Activated CD4-positive, alpha-beta T cell treated with anti-CD3 and anti-CD28 coated beads for 48 hours (primary cell): ENCODE results near the gene FBXO22.
A peak's percentile ranks its signal among the peaks of the same experiment; 100 is the strongest.
"Not testable (repeated sequence)": the region's sequence is repeated elsewhere in the genome, so short reads cannot be mapped to it uniquely, and the experiment has no call there.

Source experiments
- DNase-seq: peaks from one replicate; pipeline ENCODE4 v3.0.0-alpha.2; 2020

FBXO22 gene

DNA sequence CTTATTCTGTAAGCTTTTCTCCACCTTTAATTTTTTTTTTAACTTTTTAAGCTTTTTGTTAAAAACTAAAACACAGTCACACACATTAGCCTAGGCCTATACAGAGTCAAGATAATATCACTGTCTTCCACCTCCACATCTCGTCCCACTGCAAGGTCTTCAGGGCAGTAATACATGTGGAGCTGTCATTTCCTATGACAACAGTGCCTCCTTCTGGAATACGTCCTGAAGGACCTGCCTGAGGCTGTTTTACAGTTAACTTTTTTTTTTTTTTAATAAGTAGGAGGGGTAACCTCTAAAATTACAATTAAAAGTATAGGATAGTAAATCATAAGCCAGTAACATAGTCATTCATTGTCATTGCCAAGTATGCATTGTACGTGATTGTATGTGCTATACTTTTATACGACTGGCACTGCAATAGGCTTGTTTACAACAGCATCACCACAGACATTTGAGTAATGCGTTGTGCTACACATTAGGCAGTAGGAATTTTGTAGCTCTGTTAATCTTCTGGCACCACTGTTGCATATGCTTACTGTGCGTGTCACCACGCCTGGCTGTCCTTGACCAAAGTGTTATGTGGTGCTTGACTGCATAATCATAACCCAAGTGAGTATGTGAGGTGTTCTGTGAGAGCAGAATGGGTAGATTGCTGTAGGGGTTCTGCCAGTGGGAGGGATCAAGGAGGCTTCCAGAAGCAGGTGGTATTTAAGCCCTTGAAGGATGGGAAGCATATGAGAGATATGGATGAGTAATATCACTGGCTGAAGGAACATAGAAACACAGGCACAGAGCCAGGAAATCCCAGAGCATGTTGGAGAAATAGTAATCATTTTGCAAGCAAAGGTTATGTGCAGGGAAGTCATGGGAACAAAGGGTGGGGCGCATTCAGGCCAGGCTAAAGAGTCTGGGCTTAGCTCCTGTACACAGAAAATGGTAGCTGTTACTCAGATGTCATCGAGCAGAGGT, 18.3 kb downstream of the FBXO22 start:
- DNase-seq: peak; percentile 13

DNA sequence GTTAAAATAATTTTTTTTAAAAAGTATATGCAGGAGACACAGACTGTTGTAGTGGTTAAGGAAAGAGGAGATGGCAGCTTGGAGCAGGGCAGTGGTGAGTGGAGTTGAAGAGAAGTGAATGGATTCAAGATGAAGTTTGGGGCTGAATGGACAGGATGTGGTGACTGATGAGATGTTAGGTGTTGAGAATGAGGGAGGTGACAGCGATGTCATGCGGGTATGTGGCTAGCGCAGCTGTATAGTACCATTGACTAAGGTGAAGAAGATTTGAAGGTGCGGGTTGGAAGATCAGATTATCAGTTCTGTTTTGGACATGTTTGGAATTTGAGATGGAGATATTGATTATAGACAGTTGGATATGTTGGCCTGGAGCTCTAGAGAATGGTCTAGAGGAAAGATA, 20.1 kb downstream of the FBXO22 start:
- DNase-seq: peak; percentile 18

DNA sequence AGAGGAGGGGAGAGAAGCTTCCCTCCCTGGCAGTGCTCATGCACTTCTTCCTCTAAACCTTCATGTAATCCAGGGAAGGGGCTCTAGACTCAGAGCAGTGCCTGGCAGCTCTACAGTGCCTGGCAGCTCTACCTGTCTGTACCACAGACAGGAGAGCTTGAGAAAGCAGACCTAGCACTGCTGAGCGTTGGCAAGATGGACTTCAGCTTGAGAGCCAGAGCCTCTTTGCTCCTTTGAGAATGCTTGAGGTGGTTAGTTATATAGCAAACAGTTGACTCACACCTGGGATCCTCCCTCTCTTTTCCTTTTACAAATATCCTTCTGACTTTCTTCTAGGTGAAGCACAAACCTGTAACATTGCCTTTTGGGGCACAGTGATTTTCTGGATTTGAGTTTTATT, 20.9 kb downstream of the FBXO22 start:
- no peak for DNase-seq

DNA sequence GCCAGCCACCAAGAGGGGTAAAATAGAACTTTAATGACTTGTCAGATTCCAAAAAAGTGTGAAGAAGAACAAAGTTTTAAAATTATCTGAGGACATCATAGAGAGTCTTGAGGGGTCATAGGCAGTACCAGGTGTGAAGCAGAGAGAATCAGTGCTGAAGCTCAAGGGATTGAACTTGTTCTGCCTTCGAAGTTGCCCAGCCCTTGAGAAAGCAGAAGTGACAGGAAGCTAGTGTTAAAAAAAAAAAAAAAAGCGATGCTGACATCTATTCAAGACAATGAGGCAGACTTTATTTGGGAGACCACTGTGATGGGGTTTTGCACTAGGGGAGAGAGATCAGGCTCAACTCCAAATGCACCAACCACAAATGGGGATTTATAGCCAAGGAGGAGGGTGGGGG, 21.8 kb downstream of the FBXO22 start:
- no peak for DNase-seq

DNA sequence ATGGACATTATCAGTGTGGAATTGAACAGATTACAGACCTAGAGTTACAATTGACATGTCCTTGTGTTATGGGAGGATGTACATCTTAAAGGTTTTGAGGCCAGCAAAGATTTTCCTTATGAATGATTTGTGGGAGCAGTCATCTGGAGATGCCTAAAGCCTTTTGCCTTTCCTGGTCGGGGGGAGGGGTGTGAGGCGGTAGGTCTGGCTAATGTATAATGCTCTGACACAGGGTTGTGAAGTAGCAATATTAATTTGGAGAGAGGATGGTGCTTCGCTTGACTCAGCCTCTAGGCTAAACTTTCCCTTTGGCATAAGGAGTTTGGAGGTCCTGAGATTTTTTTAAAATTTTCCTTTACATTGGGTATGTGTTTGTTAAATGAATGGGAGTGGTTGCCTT, 23.3 kb downstream of the FBXO22 start:
- no peak for DNase-seq

DNA sequence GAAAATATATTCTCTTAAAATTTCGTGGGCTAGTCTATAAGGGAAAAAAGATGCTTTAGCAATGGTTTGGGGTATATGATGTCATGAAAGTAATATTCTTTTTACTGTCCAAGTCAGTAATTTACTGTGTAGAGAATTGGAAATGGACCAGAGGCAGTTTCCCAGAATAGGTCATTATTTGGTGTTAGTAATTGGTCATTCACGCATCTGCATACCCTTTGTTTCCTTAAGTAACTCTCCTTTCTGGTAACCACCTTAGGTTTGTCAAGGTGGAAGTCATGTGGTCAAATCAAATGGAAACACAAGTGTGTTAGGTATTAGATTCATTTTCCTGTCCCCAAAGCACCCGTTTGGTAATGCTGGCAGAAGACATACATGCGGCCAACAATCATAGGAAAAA, 23.9 kb downstream of the FBXO22 start:
- no peak for DNase-seq

DNA sequence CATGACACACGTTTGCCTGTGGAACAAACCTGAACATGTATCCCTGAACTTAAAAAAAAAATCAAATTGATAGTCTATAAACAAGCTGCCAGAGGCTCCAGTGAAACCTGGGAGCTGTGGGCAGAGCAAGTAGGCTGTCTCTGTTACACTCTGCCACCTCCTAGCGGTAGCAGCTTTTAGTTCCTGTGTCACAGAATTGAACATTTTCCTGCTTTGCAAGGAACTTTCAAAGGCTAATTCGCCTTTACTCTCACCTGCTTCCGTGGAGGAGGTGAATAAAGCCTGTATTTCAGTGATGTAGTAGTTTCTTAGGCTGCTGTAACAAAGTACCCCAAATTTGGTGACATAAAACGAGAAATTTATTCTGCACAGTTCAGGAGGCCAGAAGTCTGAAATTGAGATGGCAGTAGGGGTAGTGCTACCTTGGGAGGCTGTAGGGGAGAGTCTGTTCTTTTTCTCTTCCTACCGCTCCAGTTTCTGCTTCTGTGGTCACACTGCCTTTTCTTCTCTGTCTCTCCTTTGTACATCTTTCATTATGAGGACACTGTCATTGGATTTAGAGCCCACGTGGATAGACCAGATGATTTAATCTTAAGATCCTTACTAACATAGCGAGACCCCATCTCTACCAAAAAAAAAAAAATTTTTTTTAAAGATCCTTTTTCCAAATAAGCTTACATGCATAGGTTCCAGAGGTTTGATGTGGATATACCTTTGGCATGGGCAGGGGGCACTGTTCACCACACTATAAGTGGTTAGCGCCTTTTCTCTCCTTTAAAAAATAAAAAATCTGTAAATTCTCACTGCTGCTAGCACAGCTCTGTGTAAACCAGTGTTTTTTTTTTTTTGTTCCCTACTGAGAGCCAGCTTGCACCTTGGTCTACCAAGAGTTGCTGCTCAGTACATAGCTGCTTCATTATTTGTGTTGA, 25.3 kb downstream of the FBXO22 start:
- peak; percentile 8 for DNase-seq

DNA sequence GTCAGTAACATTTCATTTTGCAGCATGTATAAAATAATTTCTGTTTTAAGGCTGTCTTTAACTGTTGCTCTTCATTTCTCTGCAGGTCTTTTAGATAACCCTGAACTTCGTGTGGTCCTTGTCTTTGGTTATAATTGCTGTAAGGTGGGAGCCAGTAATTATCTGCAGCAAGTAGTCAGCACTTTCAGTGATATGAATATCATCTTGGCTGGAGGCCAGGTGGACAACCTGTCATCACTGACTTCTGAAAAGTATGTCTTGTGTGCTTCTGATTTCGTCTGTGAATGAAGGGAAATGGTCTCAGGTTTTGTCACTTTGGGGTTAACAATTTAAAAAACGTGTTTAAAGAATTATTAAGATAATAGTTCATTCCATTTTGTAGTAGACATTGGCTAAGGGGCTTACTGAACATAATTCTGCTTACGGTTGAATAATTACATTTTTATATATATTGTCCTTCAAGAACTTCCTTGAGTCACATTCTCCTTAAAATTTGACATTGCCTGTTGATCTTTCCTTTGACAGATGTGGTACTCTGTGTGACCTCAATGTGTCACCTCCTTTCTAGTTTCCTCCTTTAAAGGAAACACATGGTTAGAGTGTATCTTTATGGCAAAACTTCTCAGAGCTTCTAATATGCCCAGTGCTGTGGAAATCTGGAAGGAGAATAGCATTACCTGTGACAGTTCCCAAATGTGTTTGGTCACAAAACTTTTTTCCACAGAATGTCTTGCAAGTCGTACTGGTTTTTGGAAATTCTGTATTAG, 26.3 kb downstream of the FBXO22 start:
- no peak for DNase-seq

DNA sequence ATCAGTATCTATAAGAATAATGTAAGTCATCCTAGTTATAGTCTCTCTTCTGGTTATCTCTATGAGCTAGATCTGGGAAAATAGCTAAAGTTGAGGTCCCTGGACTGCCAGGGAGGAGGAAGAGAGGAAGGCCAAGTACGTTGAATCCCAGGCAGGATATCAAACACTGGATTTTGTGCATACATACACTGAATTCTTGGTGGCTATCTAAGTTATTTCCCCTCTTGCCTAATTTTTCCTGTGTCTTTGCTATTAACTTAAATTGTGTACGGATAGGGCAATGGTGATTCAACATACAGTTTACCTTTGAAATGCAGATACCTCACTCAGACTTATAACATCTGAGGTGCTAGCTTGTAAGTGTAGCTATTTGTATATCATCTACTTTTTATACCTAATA, 27.2 kb downstream of the FBXO22 start:
- DNase-seq: no peak

DNA sequence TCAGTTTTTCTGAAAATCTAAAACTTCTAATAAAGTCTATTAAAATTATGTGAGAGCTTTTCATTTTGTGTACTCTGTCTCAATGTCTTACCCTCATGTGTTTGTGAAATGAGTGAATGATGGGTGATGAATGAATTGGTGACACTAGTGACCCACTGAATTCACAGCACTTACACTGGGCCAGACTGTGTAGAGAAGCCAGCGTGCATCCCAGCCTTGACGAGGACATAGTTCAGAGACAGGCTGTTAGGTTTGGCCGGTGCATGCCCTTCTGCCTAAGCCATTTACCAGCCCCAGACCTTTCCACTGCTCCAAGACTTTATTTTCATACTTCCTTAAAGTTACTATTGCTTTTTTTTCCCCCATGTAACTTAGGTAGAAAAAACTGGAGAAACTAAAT, 38.8 kb downstream of the FBXO22 start:
- no peak for DNase-seq

DNA sequence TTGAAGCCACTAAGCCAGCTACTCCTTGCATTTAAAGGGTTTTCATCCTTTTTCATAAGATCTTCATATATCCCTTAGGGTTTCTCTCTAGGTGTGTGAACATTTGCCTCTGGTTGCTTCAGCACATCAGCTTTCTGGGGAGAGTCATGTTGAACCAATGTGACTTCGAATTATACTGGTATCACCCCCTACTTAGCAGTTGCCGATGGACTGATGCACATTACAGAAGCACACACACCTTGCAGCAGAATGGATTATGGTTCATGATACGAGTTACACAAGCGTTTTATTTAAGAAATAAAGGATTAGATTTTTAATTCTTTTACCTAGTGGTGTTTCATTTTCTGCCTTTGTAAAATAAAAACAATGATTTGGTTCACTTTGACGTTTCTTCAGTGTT, 39.6 kb downstream of the FBXO22 start:
- no peak for DNase-seq

DNA sequence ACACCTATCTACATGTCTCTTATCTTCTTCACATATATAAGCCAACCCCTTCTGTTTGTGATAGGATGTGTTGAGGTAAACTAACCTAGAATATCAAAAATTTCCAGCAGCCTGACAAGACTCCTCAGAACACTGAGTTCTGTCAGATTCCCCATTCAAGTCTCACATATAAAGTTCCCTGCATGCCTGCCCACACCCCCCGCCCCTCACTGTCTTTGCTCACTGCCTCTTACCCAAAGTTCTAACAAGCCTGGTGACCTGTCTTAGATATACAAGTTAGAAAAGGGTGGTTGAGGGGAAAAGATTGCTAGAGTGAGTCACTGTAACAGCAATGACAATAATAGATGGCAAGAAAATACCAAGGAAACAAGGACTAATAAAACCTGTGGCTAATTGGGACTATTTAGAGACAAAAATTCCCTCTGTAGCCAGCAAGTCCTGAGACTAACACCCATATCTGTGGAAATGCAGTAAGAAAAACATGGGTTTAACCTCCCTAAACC, 40.1 kb downstream of the FBXO22 start:
- no peak for DNase-seq

DNA sequence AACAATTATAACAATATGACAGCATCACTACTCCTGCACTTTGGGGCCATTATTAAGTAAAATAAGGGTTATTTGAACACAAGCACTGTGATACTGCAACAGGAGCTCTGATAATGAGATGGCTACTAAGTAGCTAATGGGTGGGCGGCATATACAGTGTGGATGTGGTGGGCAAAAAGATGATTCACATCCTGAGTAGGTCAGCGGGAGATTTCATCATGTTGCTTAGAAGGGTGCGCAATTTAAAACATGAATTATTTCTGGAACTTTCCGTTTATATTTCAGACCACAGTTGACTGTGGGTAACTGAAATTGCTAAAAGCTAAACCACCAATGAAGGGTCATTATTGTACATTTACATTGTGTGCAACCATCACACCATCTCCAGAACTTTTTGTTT, 42.3 kb downstream of the FBXO22 start:
- no peak for DNase-seq

DNA sequence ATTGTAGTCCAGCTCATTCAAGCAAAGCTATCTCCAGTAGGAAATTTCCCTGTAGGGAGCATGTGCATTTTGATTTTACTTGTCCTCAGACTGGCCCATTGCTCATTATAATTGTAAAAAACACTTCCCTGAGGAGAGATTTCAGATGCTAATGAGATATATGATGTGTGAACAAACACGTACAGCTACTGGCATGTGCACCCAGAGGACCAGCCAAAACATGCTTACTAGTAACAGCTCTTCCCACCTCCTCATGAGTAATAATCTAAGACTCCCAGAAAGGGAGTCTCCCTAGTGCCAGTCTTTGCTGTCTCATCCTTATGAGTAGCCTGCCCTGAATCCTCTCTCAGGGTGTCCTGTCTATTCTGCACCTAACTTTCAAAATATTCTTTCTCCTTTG, 43.4 kb downstream of the FBXO22 start:
- DNase-seq: no peak

DNA sequence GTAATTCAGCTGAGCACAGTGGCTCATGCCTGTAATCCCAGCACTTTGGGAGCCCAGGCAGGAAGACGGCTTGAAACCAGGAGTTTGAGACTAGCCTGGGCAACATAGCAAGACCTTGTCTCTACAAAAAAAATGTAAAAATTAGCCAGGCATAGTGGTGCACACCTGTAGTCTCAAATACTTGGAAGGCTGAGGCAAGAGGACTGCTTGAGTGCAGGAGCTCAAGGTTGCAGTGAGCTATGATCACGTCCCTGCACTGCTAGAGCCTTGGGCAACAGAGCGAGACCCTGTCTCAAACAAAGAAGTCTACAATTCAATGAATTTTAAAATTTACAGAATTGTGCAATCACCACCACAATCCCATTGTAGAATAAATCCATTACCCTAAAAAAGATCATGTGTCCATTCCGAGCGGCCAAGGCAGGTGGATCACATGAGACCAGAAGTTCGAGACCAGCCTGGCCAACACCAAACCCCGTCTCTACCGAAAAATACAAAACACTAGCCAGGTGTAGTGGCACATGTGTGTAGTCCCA, 45.2 kb downstream of the FBXO22 start:
- DNase-seq: no peak

DNA sequence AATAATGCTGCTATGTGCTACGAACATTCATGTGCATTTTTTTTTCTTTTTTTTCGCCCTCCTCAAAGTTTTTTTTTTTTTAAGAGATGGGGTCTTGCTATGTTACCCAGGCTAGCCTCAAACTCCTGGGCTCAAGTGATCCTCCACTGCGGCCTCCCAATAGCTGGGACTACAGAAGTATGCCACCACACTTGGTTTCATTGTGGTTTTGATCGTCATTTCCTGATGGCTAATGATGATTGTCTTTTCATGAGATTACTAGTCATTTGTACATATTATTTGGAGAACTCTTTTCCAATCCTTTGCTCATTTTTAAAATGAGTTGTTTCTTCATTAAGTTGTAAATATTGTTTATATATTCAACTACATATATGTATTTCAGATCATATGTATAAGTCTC, 48.8 kb downstream of the FBXO22 start:
- no peak for DNase-seq

DNA sequence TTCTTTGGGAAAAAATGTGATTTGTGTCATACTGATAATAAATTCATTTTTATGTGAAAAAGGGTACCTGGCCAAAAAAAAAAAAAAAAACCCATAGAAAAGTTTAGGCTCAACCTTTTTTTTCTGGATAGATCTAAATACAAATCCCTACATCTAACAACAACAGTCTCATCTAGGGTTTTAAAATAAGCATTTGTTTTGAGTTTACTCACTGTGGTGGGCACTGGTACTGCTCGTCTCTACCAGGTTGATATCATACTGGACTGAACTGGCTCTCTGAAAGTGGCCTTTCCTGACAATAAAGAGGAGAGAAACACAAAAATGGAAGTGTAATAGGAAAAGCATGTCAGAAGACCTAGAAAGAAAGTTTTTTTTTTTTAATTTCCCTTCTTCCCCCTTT, 52.0 kb downstream of the FBXO22 start:
- no peak for DNase-seq

DNA sequence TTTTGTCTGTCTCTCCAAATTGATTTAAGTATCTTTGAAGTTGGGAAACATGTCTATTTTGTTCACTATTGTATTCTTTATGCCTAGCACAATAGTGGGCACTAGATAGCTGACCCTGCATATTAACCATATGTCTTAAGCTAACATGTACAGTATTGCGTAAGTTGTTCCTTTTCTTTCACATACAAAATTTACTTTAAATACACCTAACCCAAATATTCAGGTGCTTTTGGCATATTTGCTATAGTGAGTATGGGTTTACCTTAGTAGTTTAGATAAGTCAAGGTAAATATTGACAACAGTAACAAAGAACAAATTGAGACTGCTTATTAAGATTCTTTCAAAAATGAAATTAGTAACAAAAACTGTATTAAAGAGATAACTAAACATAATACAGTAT, 57.7 kb downstream of the FBXO22 start:
- no peak for DNase-seq

DNA sequence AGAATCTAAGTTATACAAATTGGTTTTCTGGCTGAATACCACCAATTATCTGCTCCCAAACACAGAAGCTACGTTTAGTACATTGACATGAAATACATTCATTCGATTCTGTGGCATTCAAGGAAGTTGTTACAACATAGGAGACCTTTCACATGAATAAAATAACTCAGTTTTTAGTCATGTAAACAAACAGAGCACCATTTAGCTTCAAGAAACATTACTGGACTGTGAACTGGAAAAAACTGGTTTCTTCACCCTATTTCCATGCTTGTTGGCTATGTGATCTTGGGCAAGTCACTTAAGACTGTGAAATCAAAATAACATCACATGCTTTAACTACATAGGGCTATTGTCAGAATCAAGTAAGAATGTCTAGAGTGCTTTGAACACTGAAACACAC, 62.4 kb downstream of the FBXO22 start:
- DNase-seq: no peak

DNA sequence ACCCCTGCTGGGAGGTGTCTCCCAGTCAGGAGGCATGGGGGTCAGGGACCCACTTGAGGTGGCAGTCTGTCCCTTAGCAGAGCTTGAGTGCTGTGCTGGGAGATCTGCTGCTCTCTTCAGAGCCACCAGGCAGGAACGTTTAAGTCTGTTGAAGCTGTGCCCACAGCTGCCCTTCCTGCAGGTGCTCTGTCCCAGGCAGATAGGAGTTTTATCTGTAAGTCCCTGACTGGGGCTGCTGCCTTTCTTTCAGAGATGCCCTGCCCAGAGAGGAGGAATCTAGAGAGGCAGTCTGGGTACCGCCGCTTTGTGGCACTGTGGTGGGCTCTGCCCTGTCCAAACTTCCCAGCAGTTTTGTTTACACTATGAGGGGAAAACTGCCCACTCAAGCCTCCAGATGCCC, 73.1 kb downstream of the FBXO22 start:
- not testable (repeated sequence) for DNase-seq

DNA sequence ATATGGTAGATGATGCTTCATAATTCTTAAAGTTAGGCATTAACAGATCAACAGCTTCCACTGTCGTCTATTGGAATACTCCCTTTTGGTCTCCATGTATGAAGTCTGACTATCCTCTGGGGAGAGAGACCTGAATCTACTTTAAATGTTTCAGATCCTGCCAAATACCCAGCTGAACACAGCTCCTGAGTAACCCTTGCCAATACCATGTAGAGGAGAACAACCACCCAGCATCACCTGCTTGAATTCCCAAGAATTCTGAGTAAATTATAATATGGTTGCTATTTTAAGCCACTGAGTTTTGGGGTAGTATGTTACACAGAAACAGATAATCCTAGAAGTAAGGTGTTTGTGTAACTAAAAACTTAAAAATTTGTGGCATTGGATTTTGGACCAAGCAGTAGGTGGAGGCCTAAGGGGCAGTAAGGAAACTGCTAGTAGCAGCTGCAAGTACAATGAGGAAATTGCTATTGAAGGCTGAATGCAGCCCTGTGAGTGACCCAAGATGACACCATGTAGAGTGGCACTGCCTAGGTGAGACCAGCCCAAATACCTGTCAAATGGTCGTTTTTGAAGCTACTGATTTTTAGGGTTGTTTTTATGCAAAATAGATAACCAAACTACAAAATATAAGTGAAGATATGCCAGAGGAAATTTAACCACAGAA, 77.6 kb downstream of the FBXO22 start:
- DNase-seq: no peak

DNA sequence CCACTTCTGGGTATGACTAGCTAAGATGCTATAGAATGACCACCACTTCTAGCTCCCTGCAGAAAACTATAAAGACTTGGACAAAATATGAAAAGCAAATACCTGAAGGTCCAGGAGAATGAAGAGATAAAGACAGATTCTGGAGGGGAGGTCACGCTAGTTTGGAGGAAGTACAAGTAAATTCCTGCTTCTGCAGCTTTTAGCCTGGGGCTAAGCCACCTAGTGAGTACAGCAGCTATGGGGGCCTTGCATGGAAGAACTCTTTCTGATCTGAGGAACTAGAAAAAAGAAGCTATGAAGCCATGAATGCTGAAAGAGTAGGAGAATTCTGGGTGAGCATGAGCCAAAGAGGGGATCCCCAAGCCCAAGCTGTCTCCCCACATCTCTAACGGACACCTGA, 78.8 kb downstream of the FBXO22 start:
- DNase-seq: no peak
